ENCODE data around the gene FGFR2.

- no peak for TF ChIP-seq POLR2A (IDR thresholded peaks at IDR 0.05)
- TF ChIP-seq, protein P1, sequence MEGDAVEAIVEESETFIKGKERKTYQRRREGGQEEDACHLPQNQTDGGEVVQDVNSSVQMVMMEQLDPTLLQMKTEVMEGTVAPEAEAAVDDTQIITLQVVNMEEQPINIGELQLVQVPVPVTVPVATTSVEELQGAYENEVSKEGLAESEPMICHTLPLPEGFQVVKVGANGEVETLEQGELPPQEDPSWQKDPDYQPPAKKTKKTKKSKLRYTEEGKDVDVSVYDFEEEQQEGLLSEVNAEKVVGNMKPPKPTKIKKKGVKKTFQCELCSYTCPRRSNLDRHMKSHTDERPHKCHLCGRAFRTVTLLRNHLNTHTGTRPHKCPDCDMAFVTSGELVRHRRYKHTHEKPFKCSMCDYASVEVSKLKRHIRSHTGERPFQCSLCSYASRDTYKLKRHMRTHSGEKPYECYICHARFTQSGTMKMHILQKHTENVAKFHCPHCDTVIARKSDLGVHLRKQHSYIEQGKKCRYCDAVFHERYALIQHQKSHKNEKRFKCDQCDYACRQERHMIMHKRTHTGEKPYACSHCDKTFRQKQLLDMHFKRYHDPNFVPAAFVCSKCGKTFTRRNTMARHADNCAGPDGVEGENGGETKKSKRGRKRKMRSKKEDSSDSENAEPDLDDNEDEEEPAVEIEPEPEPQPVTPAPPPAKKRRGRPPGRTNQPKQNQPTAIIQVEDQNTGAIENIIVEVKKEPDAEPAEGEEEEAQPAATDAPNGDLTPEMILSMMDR (IDR thresholded peaks at IDR 0.05): no peak
Observed at GRCh38 chr10:121457729-121458128, 140.5 kb downstream of the FGFR2 start.
